B cell (primary cell): Measurements from ENCODE around the gene GPR45. TPM values are rescaled to one million over a fixed set of nuclear protein-coding genes. Genes with fewer than 3 reads are reported as not detected.

ENCODE experiments used
- ATAC-seq: fragments of 200-7000 bp; cut with Tn5 transposase; one replicate; pipeline ENCODE4 v1.10.0; 2021; ENCODE audit warnings: low read depth, mild to moderate bottlenecking, moderate number of reproducible peaks, moderate library complexity
- CTCF ChIA-PET: fragments of 350-600 bp; sonication (Branson Sonifier 250); formaldehyde crosslinking; loops from one replicate; lab custom pipeline; 2021; ENCODE audit warnings: antibody characterized with exemption, inconsistent platforms; lab: Charles Lee
- POLR2A ChIA-PET: fragments of 350-600 bp; sonication (Branson Sonifier 250); formaldehyde crosslinking; loops from one replicate; lab custom pipeline; 2021; ENCODE audit warnings: antibody characterized with exemption; lab: Charles Lee
- DNase-seq: peaks from one replicate; pipeline ENCODE4 v3.0.0; 2013
- H2AFZ ChIP-seq: 2 replicates; pipeline ENCODE4 v1.6.1; 2012; ENCODE audit warnings: mild to moderate bottlenecking, low read depth, low read length; ENCODE audit not compliant: insufficient read depth, poor library complexity, severe bottlenecking
- H3K27ac ChIP-seq, 2 donors: 1 replicate in 1 of 2; 2 replicates in 1 of 2; pipeline ENCODE4 v1.5.1; 2012 to 2013; ENCODE audit warnings: low read length in 2 of 2, mild to moderate bottlenecking in 2 of 2, moderate library complexity in 1 of 2
- H3K27me3 ChIP-seq, 4 experiments: fragments of 200-600 bp in 1 of 4; sonication (generic) in 1 of 4; replicated peaks in 1 of 4; 1 replicate in 2 of 4; 2 replicates in 2 of 4; pipeline versions ENCODE4 v1.6.1 to v1.7.0; 2013 to 2016; ENCODE audit warnings: low read length in 3 of 4, mild to moderate bottlenecking in 2 of 4, mixed read lengths in 1 of 4, moderate library complexity in 1 of 4; ENCODE audit not compliant: insufficient read depth in 4 of 4, control insufficient read depth in 3 of 4; ENCODE audit errors: control extremely low read depth in 1 of 4
- H3K36me3 ChIP-seq, 2 experiments: replicated peaks in 1 of 2; 1 replicate in 1 of 2; 2 replicates in 1 of 2; pipeline versions ENCODE4 v1.6.1 to v1.7.1; 2013; ENCODE audit warnings: low read length in 1 of 2; ENCODE audit not compliant: insufficient read depth in 2 of 2, control insufficient read depth in 1 of 2; ENCODE audit errors: control extremely low read depth in 1 of 2, extremely low read depth in 1 of 2
- H3K4me1 ChIP-seq, 2 donors: fragments of 200-600 bp in 1 of 2; sonication (generic) in 1 of 2; 1 replicate in 1 of 2; 2 replicates in 1 of 2; pipeline versions ENCODE4 v1.5.1 to v1.6.1; 2013 to 2017; ENCODE audit warnings: low read length in 2 of 2; ENCODE audit not compliant: control insufficient read depth in 2 of 2, insufficient read depth in 2 of 2
- H3K4me2 ChIP-seq: replicated peaks from 2 replicates; pipeline ENCODE3; 2012; ENCODE audit warnings: mild to moderate bottlenecking, low read depth, low read length; ENCODE audit not compliant: poor library complexity, severe bottlenecking
- H3K4me3 ChIP-seq, 5 experiments: fragments of 200-600 bp in 1 of 5; sonication (generic) in 1 of 5; 1 replicate in 3 of 5; 2 replicates in 2 of 5; pipeline versions ENCODE4 v1.5.1 to v1.7.0; 2011 to 2016; ENCODE audit warnings: low read length in 4 of 5, mild to moderate bottlenecking in 4 of 5, low read depth in 2 of 5, control low read depth in 1 of 5, moderate library complexity in 1 of 5; ENCODE audit not compliant: insufficient read depth in 1 of 5; ENCODE audit errors: control extremely low read depth in 1 of 5, extremely low read depth in 1 of 5
- H3K79me2 ChIP-seq: fragments of 200-600 bp; sonication (generic); one replicate; pipeline ENCODE4 v1.6.0; 2016; ENCODE audit warnings: low read length; ENCODE audit not compliant: control insufficient read depth, insufficient read depth
- H3K9ac ChIP-seq: fragments of 200-600 bp; sonication (generic); 2 replicates; pipeline ENCODE4 v1.6.1; 2017; ENCODE audit warnings: mild to moderate bottlenecking, low read length, moderate library complexity
- H3K9me3 ChIP-seq, 3 donors: one replicate each; pipeline versions ENCODE4 v1.6.1 to v1.7.1; 2013; ENCODE audit warnings: low read length in 2 of 3; ENCODE audit not compliant: control insufficient read depth in 2 of 3, insufficient read depth in 1 of 3; ENCODE audit errors: control extremely low read depth in 1 of 3
- H4K20me1 ChIP-seq: 2 replicates; pipeline ENCODE4 v1.6.0; 2012; ENCODE audit warnings: mild to moderate bottlenecking, low read length; ENCODE audit not compliant: insufficient read depth, control insufficient read depth, poor library complexity, severe bottlenecking
- H3K27ac Mint-ChIP-seq: one replicate; pipeline ENCODE4 v1.8.0; 2021; ENCODE audit warnings: mixed read lengths
- H3K27me3 Mint-ChIP-seq: one replicate; pipeline ENCODE4 v1.8.0; 2021; ENCODE audit warnings: mixed read lengths
- H3K4me1 Mint-ChIP-seq: one replicate; pipeline ENCODE4 v1.8.0; 2021; ENCODE audit warnings: mixed read lengths
- H3K4me3 Mint-ChIP-seq: one replicate; pipeline ENCODE4 v1.8.0; 2021; ENCODE audit warnings: mixed read lengths
- H3K9me3 Mint-ChIP-seq: one replicate; pipeline ENCODE4 v1.8.0; 2022; ENCODE audit warnings: mixed read lengths; ENCODE audit not compliant: insufficient read depth
- CTCF ChIP-seq: fragments of 200-600 bp; IDR thresholded peaks from one replicate; pipeline ENCODE4 v1.8.0; 2022; ENCODE audit warnings: antibody characterized with exemption, mild to moderate bottlenecking
- EZH2 ChIP-seq: IDR thresholded peaks from 2 replicates; pipeline ENCODE4 v1.6.1; 2012; ENCODE audit warnings: borderline replicate concordance, low read depth, mild to moderate bottlenecking, moderate library complexity, low read length; ENCODE audit not compliant: insufficient read depth, poor library complexity, severe bottlenecking
- WGBS: methylation state at CpG from one replicate; pipeline ENCODE4 v1.1.5; 2013; ENCODE audit warnings: missing lambda C conversion rate; ENCODE audit not compliant: insufficient coverage; 5-methylcytosine and 5-hydroxymethylcytosine counted together
- intact Hi-C: fragments of 100-400 bp; cut with micrococcal nuclease; formaldehyde crosslinking; loops from one replicate; pipeline ENCODE4 v1.10.0; 2022
- polyA plus RNA-seq: library from polyadenylated mRNA; depleted of rRNA; stranded (reverse); fragments of >200 nt; gene quantifications from 2 replicates; pipeline ENCODE4 v1.2.3, GENCODE V29; 2012
- total RNA-seq, 2 donors: library from RNA; stranded (reverse); fragments of 120-200 nt in 1 of 2; gene quantifications; 1 replicate in 1 of 2; 2 replicates in 1 of 2; pipeline versions ENCODE4 v1.2.3 to v1.2.4, GENCODE V29; 2013 to 2022

Gene GPR45
- total and polyA plus RNA-seq, 2 donors (not counting 1 experiment from before 2014, with no cell fraction given) = not detected

GRCh38 chr2:105287692-105288091 is 46.1 kb downstream of the GPR45 start:
- intact Hi-C loops = no loop called here
- no CpG with 5 or more reads among the region's 5 CpGs for WGBS
- Histone ChIP-seq H3K9me3 (no peaks in the 10 kb centered on the region), H3K4me2 (no peak overlapping the region), H2AFZ (no peak overlapping the region), H3K9ac (no peak overlapping the region), H3K36me3 (peaks cover 1 to 74% of the 10 kb centered on the region in 2 experiments), H4K20me1 (no peaks in the 10 kb centered on the region), H3K4me3 (no peak overlapping the region), H3K79me2 (no peaks in the 10 kb centered on the region), H3K4me1 (no peaks in the 10 kb centered on the region), H3K27me3 (no peaks in the 10 kb centered on the region), H3K27ac (no peak overlapping the region)
- H3K27me3 Mint-ChIP-seq = no peaks in the 10 kb centered on the region
- H3K27ac Mint-ChIP-seq = no peak overlapping the region
- no peak overlapping the region for H3K4me3 Mint-ChIP-seq
- TF ChIP-seq CTCF = peak; percentile 45
- TF ChIP-seq EZH2 = no peak
- CTCF ChIA-PET = interaction anchor here (1.0 kb wide), 1 partner anchor 172 kb away, joined by 3 read pairs; no protein-coding TSS in a partner anchor
- H3K9me3 Mint-ChIP-seq = no peaks in the 10 kb centered on the region
- POLR2A ChIA-PET = no interaction called here
- ATAC-seq = no peak
- no peaks in the 10 kb centered on the region for H3K4me1 Mint-ChIP-seq
- peak; percentile 35 for DNase-seq

- Histone ChIP-seq H3K9ac (no peak overlapping the region), H3K36me3 (peaks cover 1 to 74% of the 10 kb centered on the region in 2 experiments)
These were observed 46.6 kb downstream of the GPR45 start for GRCh38 chr2:105288133-105288532.

More at GRCh38 chr2:105288133-105288532, 46.6 kb downstream of the GPR45 start:
- Histone ChIP-seq H3K79me2 (no peaks in the 10 kb centered on the region), H3K27ac (no peak overlapping the region), H3K4me3 (no peak overlapping the region), H3K4me2 (no peak overlapping the region), H2AFZ (no peak overlapping the region), H3K27me3 (no peaks in the 10 kb centered on the region), H4K20me1 (no peaks in the 10 kb centered on the region), H3K4me1 (no peaks in the 10 kb centered on the region), H3K9me3 (no peaks in the 10 kb centered on the region)
- no peak for TF ChIP-seq EZH2
- TF ChIP-seq CTCF = no peak
- WGBS = 98% methylated on average over 6 of the region's 7 CpGs
- Mint-ChIP-seq H3K27me3 (no peaks in the 10 kb centered on the region), H3K4me1 (no peaks in the 10 kb centered on the region), H3K4me3 (no peak overlapping the region), H3K27ac (no peak overlapping the region), H3K9me3 (no peaks in the 10 kb centered on the region)
- DNase-seq = no peak
- ChIA-PET CTCF (interaction anchor here (1.0 kb wide), 1 partner anchor 172 kb away, joined by 3 read pairs; no protein-coding TSS in a partner anchor), POLR2A (no interaction called here)
- ATAC-seq = no peak
- intact Hi-C loops = no loop called here
